HG03175 (cell line): ENCODE results near the gene CTNNBIP1.
A peak's percentile ranks its signal among the peaks of the same experiment; 100 is the strongest.

ENCODE experiments used
- ATAC-seq: cut with Tn5 transposase; IDR thresholded peaks from one replicate; pipeline ENCODE4 v1.9.1; 2021; ENCODE audit warnings: mild to moderate bottlenecking, moderate library complexity; ENCODE audit not compliant: unreplicated experiment

CTNNBIP1 gene

GRCh38 chr1:9881838-9882249, 28.2 kb downstream of the CTNNBIP1 start:
- ATAC-seq: no peak

- ATAC-seq: no peak
These were observed 31.7 kb downstream of the CTNNBIP1 start for GRCh38 chr1:9878404-9878803.

- no peak for ATAC-seq
These were observed 32.1 kb downstream of the CTNNBIP1 start for GRCh38 chr1:9877962-9878361.

- ATAC-seq: no peak
These were observed 34.5 kb downstream of the CTNNBIP1 start for GRCh38 chr1:9875636-9876000.

GRCh38 chr1:9874959-9875635, 35.0 kb downstream of the CTNNBIP1 start:
- ATAC-seq: no peak

- ATAC-seq: no peak
These were observed 35.7 kb downstream of the CTNNBIP1 start for GRCh38 chr1:9874412-9874811.

GRCh38 chr1:9873992-9874391, 36.1 kb downstream of the CTNNBIP1 start:
- ATAC-seq: no peak

- ATAC-seq: no peak
These were observed 36.7 kb downstream of the CTNNBIP1 start for GRCh38 chr1:9873385-9873784.

GRCh38 chr1:9872430-9873165, 37.5 kb downstream of the CTNNBIP1 start:
- ATAC-seq: no peak

- ATAC-seq: no peak
These were observed 38.2 kb downstream of the CTNNBIP1 start for GRCh38 chr1:9871707-9872425.

GRCh38 chr1:9871021-9871420, 39.0 kb downstream of the CTNNBIP1 start:
- no peak for ATAC-seq

GRCh38 chr1:9870572-9870971, 39.5 kb downstream of the CTNNBIP1 start:
- no peak for ATAC-seq

- no peak for ATAC-seq
These were observed 40.2 kb downstream of the CTNNBIP1 start for GRCh38 chr1:9869831-9870251.

- no peak for ATAC-seq
These were observed 41.9 kb downstream of the CTNNBIP1 start for GRCh38 chr1:9868244-9868590.

- ATAC-seq: peak; percentile 59
These were observed 42.4 kb downstream of the CTNNBIP1 start for GRCh38 chr1:9867408-9868243.

GRCh38 chr1:9866836-9867235, 43.2 kb downstream of the CTNNBIP1 start:
- no peak for ATAC-seq

GRCh38 chr1:9865724-9866123, 44.3 kb downstream of the CTNNBIP1 start:
- ATAC-seq: no peak

GRCh38 chr1:9863371-9863770, 46.7 kb downstream of the CTNNBIP1 start:
- no peak for ATAC-seq

- no peak for ATAC-seq
These were observed 48.7 kb downstream of the CTNNBIP1 start for GRCh38 chr1:9861360-9861759.

- ATAC-seq: no peak
These were observed 49.2 kb downstream of the CTNNBIP1 start for GRCh38 chr1:9860887-9861286.
